Transverse colon (tissue), 3 donors: ENCODE measurements around the gene CDKN2AIP.

Source experiments
- CTCF ChIP-seq, 5 experiments: fragments of 200-600 bp in 3 of 5; fragments of 450-650 bp in 2 of 5; sonication (generic) in 3 of 5; IDR thresholded peaks; 1 replicate in 2 of 5; 2 replicates in 3 of 5; pipeline ENCODE4 v1.5.1; 2016 to 2017; ENCODE audit warnings: antibody characterized with exemption in 5 of 5, inconsistent platforms in 3 of 5, mild to moderate bottlenecking in 2 of 5, moderate library complexity in 1 of 5
- EP300 ChIP-seq: sonication (generic); formaldehyde crosslinking; IDR thresholded peaks from one replicate; pipeline ENCODE4 v1.6.1; 2017; ENCODE audit warnings: antibody characterized with exemption, low read depth

DNA sequence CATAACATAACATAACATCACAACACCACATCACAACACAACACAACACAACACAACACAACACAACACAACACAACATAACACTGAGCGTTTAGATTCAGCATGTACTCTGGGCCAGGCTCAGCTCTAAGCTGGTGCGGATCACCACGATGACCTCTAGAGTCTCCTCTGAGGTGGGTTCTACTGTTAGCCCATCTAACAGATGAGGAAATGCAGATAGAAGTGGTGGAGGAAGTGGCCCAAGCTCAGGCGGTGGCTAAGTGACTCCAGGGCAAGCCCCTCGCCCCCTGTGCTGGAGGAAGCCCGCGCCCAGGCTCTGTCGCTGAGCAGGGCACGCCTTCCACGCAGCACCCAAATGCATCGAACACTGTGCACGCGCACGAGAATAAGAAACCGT lies 45.3 kb upstream of the CDKN2AIP start:
- TF ChIP-seq CTCF (IDR thresholded peaks at IDR 0.05), result no peak
- no peak for TF ChIP-seq EP300
